Brain pericyte (primary cell): ENCODE results near the gene LRWD1.
"Not testable (repeated sequence)": the region's sequence is repeated elsewhere in the genome, so short reads cannot be mapped to it uniquely, and the experiment has no call there.

Source experiments
- DNase-seq: peaks from one replicate; pipeline ENCODE4 v3.0.0-alpha.2; 2012; ENCODE audit warnings: low read depth, low spot score

LRWD1 gene

DNA sequence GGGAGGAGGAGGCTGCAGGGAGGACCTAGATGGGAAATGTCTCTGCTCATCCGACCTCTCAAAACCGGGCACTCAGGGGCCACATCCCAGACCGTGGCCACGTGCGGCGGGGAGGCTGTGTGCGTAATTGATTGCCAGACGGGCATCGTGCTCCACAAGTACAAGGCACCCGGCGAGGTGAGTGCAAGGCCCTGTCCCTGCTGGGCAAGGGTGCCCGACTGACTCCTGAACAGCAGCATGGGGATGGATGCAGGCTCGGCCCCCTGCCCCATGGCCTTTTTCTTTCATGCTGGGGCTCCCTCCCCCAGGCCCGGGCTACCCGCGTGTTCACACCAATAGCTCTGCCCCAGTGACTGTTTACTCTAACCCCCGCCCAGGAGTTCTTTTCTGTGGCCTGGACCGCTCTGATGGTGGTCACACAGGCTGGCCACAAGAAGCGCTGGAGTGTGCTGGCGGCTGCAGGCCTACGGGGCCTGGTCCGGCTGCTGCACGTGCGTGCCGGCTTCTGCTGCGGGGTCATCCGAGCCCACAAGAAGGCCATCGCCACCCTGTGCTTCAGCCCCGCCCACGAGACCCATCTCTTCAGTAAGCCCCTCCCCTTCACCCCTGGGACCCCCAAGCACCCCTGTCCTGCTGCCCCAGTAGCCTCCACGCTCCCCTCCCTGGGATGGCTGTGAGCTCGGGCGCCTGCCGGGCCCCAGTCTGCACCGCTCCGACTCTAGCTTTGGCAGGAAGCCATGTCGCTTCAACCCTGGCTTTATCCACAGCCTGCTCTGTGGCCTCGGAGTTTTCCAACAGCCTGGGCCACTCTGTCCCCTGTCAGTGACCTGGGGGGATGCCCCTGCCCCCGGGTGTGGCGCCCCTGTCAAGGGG lies 3.9 kb downstream of the LRWD1 start:
- no peak for DNase-seq

- no peak for DNase-seq
Measured at GRCh38 chr7:102469351-102469971, 4.7 kb downstream of the LRWD1 start.

- DNase-seq = no peak
Measured at GRCh38 chr7:102469972-102470825, 5.4 kb downstream of the LRWD1 start.

GRCh38 chr7:102471791-102472125 lies 7.0 kb downstream of the LRWD1 start:
- DNase-seq = no peak

DNA sequence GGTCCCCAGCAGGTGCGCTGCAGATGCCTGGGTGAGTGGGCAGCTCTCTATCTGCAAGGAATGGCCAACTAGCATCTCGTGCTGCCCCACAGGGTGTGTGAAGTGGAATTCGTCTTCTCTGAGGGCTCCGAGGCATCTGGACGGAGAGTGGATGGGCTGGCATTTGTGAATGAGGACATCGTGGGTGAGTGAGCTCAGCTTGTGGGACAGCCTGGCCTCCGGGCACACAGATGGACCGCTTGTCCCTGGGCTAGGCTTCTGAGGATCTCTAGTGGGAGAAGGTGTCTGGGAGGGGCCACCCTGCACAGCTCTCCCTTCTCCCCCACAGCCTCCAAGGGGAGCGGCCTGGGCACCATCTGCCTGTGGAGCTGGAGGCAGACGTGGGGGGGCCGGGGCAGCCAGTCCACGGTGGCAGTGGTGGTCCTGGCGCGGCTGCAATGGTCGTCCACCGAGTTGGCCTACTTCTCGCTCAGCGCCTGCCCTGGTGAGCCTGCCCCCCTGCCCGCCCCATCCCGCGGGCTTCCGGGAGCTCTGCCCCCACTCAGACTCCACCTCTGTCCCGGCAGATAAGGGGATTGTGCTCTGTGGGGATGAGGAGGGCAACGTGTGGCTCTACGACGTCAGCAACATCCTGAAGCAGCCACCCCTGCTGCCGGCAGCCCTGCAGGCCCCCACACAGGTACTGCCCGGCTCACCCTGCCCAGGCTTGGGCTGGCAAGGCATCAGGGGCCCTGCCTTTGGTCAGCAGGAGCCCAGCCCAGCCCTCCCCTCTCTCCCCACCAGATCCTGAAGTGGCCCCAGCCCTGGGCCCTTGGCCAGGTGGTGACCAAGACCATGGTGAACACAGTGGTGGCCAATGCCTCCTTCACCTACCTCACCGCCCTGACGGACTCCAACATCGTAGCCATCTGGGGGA lies 7.6 kb downstream of the LRWD1 start:
- no peak for DNase-seq

- no peak for DNase-seq
Measured at GRCh38 chr7:102473271-102473991, 8.6 kb downstream of the LRWD1 start.

GRCh38 chr7:102474116-102474515 lies 9.3 kb downstream of the LRWD1 start:
- DNase-seq = not testable (repeated sequence)

DNA sequence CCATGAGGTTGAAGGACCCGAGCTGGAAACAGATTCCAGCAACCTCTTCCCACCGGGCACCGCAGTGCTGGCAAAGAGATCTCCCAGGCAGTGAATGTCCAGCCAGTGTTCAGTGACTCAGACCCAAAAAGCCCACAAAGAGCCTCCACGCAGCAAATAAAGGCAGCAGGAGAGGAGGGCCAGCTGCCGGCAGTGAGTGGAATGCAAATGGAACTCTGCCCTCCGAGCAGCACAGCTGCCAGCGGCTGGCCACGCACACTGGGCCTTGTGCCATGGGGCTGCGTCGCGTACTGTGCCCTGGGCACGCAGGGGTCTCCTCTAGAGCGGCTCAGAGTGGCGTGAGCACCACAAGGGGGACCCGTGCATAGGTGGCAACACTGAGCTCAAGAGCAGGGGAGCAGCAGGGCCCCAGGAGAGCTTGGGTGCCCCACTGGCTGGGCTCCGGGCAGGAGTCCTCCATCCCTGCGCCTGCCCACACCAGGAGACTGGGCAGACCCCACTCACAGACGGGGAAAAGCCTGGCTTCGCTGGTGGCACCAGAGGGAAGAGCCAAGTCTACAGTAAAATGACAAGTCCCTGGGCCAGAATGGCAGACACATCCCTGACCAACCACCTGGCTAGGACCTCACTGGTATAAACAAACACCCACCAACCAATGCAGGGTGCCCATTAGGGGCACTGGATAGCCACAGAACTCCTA lies 10.1 kb downstream of the LRWD1 start:
- not testable (repeated sequence) for DNase-seq

GRCh38 chr7:102478314-102479208 lies 13.8 kb downstream of the LRWD1 start, which contains the start of gene POLR2J:
Gene POLR2J (minus strand): TSS chr7:102478922. CDS start chr7:102478860, 62 bp downstream.
- not testable (repeated sequence) for DNase-seq

GRCh38 chr7:102479209-102479584 lies 14.4 kb downstream of the LRWD1 start:
- not testable (repeated sequence) for DNase-seq

DNA sequence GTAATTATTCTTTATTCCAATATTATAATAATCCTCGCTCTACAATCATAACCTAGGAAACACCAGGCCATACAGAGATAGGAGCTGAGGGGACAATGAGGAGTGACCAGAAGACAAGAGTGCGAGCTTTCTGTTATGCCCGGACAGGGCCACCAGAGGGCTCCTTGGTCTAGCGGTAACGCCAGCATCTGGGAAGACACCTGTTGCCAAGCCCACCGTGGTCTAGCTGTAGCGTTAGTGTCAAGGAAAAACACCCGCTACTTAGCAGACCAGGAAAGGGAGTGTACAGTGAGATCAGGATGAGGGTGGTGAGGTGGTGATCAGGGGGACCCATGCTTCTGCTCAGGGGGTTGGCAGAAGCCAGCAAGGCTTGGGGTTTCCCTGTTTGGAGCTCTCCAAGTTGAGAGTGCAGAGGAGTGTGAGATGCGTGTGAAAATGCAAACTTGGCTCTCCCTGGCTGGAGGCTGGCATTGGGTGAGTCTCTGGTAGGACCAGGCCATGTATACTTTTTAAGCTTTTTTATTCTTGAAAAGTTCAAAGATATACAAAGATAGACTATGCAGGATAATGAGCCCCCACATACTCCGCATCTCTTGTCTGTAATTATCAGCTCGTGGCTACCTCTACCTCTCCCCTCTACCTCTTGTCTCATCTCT lies 15.3 kb downstream of the LRWD1 start:
- not testable (repeated sequence) for DNase-seq

GRCh38 chr7:102481962-102482361 lies 17.2 kb downstream of the LRWD1 start:
- not testable (repeated sequence) for DNase-seq

DNA sequence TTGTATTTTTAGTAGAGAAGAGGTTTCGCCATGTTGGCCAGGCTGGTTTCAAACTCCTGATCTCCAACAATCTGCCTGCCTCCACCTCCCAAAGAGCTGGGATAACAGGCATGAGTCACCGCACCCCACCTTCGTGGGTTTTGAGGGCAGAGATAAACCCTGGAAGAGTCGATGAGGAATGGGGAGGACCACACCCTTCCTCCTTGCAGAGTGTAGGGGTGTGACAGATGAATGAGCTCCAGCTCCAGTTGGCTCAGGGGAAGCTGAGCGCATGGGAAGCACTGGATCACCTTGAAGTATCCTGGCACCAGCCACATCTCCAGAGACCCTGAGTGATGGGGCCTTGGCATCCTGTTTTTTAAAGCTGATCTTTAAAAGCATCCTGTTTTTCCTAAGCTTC lies 19.5 kb downstream of the LRWD1 start:
- not testable (repeated sequence) for DNase-seq

- DNase-seq = not testable (repeated sequence)
Measured at GRCh38 chr7:102490529-102491075, 25.8 kb downstream of the LRWD1 start.

DNA sequence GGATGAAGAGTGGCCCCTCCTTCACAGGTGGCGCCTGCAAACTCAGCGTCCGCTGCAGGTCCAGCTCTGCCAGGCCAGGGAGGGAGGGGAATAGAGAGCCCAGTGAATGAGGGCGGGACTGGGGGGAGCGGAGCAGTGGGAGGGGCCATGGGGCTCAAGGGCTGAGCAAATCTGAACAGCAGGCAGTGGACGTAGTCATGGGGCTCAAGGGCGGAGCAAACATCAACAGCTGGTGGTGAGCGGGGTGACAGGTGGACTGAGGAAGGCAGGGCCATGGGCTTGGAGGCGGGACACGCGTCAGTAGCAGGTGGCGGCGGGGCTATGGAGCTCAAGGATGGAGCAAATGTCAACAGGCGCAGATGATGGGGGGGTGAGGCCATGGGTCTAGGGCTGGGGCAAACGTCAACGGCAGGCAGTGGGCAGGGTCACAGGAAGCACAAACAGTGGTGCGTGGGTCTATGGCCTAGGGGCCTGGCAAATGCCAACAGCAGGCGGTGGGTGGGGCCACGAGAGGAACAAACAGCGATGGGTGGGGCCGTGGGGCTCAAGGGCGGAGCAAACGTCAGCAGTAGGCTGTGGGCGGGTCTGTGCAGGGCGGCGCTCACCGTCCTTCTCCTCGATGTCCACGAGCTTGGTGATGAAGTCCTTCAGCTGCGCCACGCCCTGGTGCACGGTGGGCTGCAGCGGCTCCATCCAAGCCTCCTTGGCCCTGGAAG lies 28.6 kb downstream of the LRWD1 start:
- DNase-seq = not testable (repeated sequence)

- not testable (repeated sequence) for DNase-seq
Measured at GRCh38 chr7:102494026-102494425, 29.2 kb downstream of the LRWD1 start.

GRCh38 chr7:102494473-102495149 lies 29.8 kb downstream of the LRWD1 start:
- DNase-seq = not testable (repeated sequence)
